Testis (tissue), 2 donors: Measurements from ENCODE around the gene CAPN5.

Experiments used
- CTCF ChIP-seq, 3 experiments: fragments of 450-650 bp in 2 of 3; fragments of 200-600 bp in 1 of 3; sonication (generic) in 1 of 3; IDR thresholded peaks; one replicate each; pipeline ENCODE4 v1.5.1; 2016 to 2019; ENCODE audit warnings: antibody characterized with exemption in 3 of 3, mild to moderate bottlenecking in 2 of 3, moderate library complexity in 1 of 3
- POLR2A ChIP-seq: fragments of 450-650 bp; IDR thresholded peaks from one replicate; pipeline ENCODE4 v1.6.1; 2017; ENCODE audit warnings: antibody characterized with exemption, mild to moderate bottlenecking, moderate library complexity

- TF ChIP-seq CTCF (IDR thresholded peaks at IDR 0.05) (no peak), POLR2A (no peak)
Measured at GRCh38 chr11:77040401-77040777, 26.4 kb upstream of the CAPN5 start.
